ENCODE measurements around the gene BMPR1B. TPM values are rescaled to one million over a fixed set of nuclear protein-coding genes. Genes with fewer than 3 reads are reported as not detected.

Gene BMPR1B
- total and polyA plus RNA-seq, 9 of the 15 experiments (the other 6 are each of a cell fraction or from before 2014, with no cell fraction given), result 0.01 TPM; not detected in 8

DNA sequence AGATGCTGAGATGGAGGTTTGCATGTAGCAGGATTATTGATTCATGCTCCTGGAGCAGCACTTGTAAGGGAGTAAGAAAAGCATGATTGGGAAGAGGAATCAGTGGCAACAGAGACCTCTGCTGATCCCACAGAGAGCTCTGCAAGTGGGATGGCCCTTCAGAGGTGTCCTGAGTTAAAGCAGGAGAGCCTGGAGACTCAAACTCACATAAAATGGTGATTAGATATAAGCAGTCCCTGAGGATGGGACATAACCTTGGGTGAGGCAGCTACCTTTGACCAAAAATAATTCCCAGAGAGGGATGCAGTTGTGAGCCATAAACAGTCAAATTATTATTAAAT, 25.4 kb upstream of the BMPR1B start:
- DNase-seq (ENCODE audit: extremely low read depth in 1 of 4, low spot score in 3 of 4) (no peak), FAIRE-seq (no peak), ATAC-seq (no peak)
- Histone ChIP-seq H4K20me1 (replicated peaks; ENCODE audit: control insufficient read depth, insufficient read depth, low read length) (no peaks in the 10 kb centered on the region), H3K4me2 (ENCODE audit: insufficient read depth, low read length) (no peak overlapping the region), H3K4me3 (no peak overlapping the region), H3K27ac (ENCODE audit: extremely low read depth, low read depth, low read length) (no peak overlapping the region), H3K27me3 (ENCODE audit: control insufficient read depth in 2 of 2, insufficient read depth in 2 of 2, low read length in 2 of 2) (peaks cover 4% of the 10 kb centered on the region in 2 experiments; a peak in 4 of 5 replicates), H3K79me2 (ENCODE audit: control insufficient read depth, insufficient read depth, low read length) (no peaks in the 10 kb centered on the region), H3K36me3 (ENCODE audit: control insufficient read depth, insufficient read depth, low read length) (no peaks in the 10 kb centered on the region), H3K9me3 (replicated peaks; ENCODE audit: control insufficient read depth, insufficient read depth, low read depth, low read length) (no peaks in the 10 kb centered on the region), H3K4me1 (replicated peaks in 1 of 2; ENCODE audit: control insufficient read depth in 2 of 2, insufficient read depth in 2 of 2, low read length in 2 of 2) (no peaks in the 10 kb centered on the region), H2AFZ (ENCODE audit: low read depth, low read length) (no peak overlapping the region), H3K9me1 (ENCODE audit: control insufficient read depth, insufficient read depth, low read length) (no peaks in the 10 kb centered on the region), H3K9ac (ENCODE audit: insufficient read depth in 1 of 2, low read depth in 2 of 2, low read length in 2 of 2) (no peak overlapping the region)
- no TSS peak for BruUV-seq (replicated peaks)
- TF ChIP-seq PTRF (tag; IDR thresholded peaks at IDR 0.05), result no peak
- no peak for TF ChIP-seq FOXP1 (CRISPR knock-in tag; IDR thresholded peaks at IDR 0.05)
- no peak for TF ChIP-seq ZEB2 (IDR thresholded peaks at IDR 0.05)
- TF ChIP-seq CLOCK (CRISPR knock-in tag; IDR thresholded peaks at IDR 0.05; ENCODE audit: borderline replicate concordance), result no peak
- TF ChIP-seq CBX2 (IDR thresholded peaks at IDR 0.05; ENCODE audit: insufficient read depth, low read length, poor library complexity, severe bottlenecking), result no peak
- TF ChIP-seq ZNF551 (CRISPR knock-in tag; IDR thresholded peaks at IDR 0.05), result no peak
- TF ChIP-seq SMAD3 (CRISPR knock-in tag; conservative IDR thresholded peaks at IDR 0.05), result no peak
- no peak for TF ChIP-seq GABPB2 (CRISPR knock-in tag; conservative IDR thresholded peaks at IDR 0.05)
- TF ChIP-seq, protein P1, sequence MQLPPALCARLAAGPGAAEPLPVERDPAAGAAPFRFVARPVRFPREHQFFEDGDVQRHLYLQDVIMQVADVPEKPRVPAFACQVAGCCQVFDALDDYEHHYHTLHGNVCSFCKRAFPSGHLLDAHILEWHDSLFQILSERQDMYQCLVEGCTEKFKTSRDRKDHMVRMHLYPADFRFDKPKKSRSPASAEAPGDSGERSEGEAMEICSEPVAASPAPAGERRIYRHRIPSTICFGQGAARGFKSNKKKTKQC (CRISPR knock-in tag; IDR thresholded peaks at IDR 0.05), result no peak
- TF ChIP-seq IRF1 (CRISPR knock-in tag; IDR thresholded peaks at IDR 0.05; ENCODE audit: borderline replicate concordance), result no peak
- TF ChIP-seq HEY1 (CRISPR knock-in tag; IDR thresholded peaks at IDR 0.05; ENCODE audit: borderline replicate concordance), result no peak
- TF ChIP-seq TCF7L2 (IDR thresholded peaks at IDR 0.05; ENCODE audit: low read depth, low read length), result no peak
- no peak for TF ChIP-seq SMARCA5 (IDR thresholded peaks at IDR 0.05)
- TF ChIP-seq, protein P2, sequence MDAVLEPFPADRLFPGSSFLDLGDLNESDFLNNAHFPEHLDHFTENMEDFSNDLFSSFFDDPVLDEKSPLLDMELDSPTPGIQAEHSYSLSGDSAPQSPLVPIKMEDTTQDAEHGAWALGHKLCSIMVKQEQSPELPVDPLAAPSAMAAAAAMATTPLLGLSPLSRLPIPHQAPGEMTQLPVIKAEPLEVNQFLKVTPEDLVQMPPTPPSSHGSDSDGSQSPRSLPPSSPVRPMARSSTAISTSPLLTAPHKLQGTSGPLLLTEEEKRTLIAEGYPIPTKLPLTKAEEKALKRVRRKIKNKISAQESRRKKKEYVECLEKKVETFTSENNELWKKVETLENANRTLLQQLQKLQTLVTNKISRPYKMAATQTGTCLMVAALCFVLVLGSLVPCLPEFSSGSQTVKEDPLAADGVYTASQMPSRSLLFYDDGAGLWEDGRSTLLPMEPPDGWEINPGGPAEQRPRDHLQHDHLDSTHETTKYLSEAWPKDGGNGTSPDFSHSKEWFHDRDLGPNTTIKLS (IDR thresholded peaks at IDR 0.05; ENCODE audit: borderline replicate concordance, low read depth), result no peak
- in situ Hi-C loops (cut with MboI), result no loop called here
- ChIA-PET POLR2A (no interaction called here), CTCF (ENCODE audit: low intra/inter-chr PET ratio) (no interaction called here)
- intact Hi-C loops (cut with micrococcal nuclease), result loop anchor here (2.0 to 5.0 kb wide), 2 partner anchors 112 to 430 kb away; no protein-coding TSS in a partner anchor
